ENCODE measurements around the gene PRKCE. TPM values are rescaled to one million over a fixed set of nuclear protein-coding genes. Genes with fewer than 3 reads are reported as not detected.

The PRKCE gene
- total and polyA plus RNA-seq, 2 experiments from 2014 or later, result 13.2 to 19.2 TPM

DNA sequence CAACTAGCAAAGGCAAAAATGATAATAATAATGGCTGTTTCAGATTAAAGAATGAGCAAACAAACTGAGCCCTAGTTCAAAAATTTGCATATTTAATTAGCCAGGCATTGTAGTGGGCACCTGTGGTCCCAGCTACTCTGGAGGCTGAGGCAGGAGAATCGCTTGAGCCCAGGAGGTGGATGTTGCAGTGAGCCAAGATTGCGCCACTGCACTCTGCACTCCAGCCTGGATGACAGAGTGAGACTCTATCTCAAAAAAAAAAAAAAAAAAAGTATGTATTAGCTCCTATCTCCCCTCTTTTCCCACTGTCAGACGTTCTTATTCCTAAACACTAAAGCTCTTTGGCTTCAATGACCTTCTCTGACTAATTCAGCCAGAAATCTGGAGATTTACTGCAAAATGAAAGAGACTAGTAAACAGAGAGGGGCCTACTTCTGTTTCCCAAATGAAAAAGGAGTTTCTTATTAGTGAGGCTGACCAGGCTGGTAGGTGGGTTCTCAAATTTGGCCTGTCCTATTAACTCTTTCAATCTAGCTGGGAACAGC is 36.5 kb upstream of the PRKCE start:
- peaks cover 9% of the 10 kb centered on the region for H3K4me1 ChIP-seq (ENCODE audit: low read depth)
- no peaks in the 10 kb centered on the region for H3K9me3 ChIP-seq (ENCODE audit: low read depth)
- H3K27ac ChIP-seq, result no peak overlapping the region
- no peaks in the 10 kb centered on the region for H3K27me3 ChIP-seq
- H3K4me3 ChIP-seq, result no peak overlapping the region
- DNase-seq (ENCODE audit: low read depth in 1 of 2, low spot score in 1 of 2), result peak in 1 of 2 donors; percentile 12
- TF ChIP-seq, protein P1, sequence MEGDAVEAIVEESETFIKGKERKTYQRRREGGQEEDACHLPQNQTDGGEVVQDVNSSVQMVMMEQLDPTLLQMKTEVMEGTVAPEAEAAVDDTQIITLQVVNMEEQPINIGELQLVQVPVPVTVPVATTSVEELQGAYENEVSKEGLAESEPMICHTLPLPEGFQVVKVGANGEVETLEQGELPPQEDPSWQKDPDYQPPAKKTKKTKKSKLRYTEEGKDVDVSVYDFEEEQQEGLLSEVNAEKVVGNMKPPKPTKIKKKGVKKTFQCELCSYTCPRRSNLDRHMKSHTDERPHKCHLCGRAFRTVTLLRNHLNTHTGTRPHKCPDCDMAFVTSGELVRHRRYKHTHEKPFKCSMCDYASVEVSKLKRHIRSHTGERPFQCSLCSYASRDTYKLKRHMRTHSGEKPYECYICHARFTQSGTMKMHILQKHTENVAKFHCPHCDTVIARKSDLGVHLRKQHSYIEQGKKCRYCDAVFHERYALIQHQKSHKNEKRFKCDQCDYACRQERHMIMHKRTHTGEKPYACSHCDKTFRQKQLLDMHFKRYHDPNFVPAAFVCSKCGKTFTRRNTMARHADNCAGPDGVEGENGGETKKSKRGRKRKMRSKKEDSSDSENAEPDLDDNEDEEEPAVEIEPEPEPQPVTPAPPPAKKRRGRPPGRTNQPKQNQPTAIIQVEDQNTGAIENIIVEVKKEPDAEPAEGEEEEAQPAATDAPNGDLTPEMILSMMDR (IDR thresholded peaks at IDR 0.05; ENCODE audit: low read depth, low read length), result no peak
- H3K36me3 ChIP-seq, result no peaks in the 10 kb centered on the region

DNA sequence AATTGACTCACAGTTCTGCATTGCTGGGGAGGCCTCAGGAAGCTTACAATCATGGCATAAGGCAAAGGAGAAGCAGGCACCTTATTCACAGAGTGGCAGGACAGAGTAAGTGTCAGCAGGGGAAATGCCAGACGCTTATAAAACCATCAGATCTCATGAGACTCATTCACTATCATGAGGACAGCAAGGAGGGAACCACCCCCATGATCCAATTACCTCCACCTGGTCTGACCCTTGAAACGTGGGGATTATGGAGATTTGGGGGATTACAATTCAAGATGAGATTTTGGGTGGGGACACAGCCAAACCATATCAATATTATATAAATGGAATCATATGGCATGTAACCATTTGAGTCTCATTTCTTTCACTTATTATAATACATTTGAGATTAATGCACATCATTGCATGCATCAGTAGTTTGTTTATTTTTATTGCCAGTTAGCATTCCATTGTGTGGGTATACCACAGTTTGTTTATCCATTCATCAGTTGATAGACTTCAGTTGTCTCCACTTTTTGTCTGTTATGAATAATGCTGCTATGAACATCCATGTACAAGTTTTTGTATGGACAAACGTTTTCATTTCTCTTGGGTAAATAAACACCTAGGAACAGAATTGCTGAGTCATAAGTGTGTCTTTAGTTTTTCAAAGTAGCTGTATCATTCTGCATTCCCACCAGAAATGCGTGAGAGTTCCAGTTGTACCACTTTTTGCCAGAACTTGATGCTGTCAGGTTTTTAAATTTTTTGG is 34.6 kb upstream of the PRKCE start:
- H3K36me3 ChIP-seq, result no peaks in the 10 kb centered on the region
- TF ChIP-seq, protein P1 (IDR thresholded peaks at IDR 0.05; ENCODE audit: low read depth, low read length), result no peak
- no peak overlapping the region for H3K4me3 ChIP-seq
- no peak overlapping the region for H3K27ac ChIP-seq
- H3K4me1 ChIP-seq (ENCODE audit: low read depth), result peaks cover 2% of the 10 kb centered on the region
- peak in 1 of 2 donors; percentile 31 for DNase-seq (ENCODE audit: low read depth in 1 of 2, low spot score in 1 of 2)
- no peaks in the 10 kb centered on the region for H3K9me3 ChIP-seq (ENCODE audit: low read depth)
- H3K27me3 ChIP-seq, result no peaks in the 10 kb centered on the region

DNA sequence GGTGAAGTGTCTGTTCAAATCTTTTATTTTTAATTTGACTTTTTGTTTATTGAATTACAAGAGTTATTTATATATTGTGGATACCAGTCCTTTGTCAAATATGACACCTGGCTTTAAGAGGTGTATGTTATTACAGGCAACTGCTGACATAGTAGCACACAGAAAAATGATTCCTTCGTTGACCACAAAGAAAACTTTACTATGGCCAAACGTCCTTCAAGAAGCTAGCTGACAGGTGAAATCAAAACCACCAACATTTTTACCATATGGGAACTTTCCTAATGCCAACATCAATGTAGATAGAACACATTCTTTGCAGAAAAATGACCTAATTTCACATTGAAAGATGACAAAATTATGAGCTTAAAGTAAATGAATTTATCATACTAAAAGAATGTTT is 34.0 kb upstream of the PRKCE start:
- TF ChIP-seq, protein P1 (IDR thresholded peaks at IDR 0.05; ENCODE audit: low read depth, low read length), result no peak
- Histone ChIP-seq H3K27ac (no peak overlapping the region), H3K4me1 (ENCODE audit: low read depth) (no peaks in the 10 kb centered on the region), H3K36me3 (no peaks in the 10 kb centered on the region), H3K4me3 (no peak overlapping the region), H3K9me3 (ENCODE audit: low read depth) (no peaks in the 10 kb centered on the region), H3K27me3 (no peaks in the 10 kb centered on the region)
- no peak for DNase-seq (ENCODE audit: low read depth in 1 of 2, low spot score in 1 of 2)

DNA sequence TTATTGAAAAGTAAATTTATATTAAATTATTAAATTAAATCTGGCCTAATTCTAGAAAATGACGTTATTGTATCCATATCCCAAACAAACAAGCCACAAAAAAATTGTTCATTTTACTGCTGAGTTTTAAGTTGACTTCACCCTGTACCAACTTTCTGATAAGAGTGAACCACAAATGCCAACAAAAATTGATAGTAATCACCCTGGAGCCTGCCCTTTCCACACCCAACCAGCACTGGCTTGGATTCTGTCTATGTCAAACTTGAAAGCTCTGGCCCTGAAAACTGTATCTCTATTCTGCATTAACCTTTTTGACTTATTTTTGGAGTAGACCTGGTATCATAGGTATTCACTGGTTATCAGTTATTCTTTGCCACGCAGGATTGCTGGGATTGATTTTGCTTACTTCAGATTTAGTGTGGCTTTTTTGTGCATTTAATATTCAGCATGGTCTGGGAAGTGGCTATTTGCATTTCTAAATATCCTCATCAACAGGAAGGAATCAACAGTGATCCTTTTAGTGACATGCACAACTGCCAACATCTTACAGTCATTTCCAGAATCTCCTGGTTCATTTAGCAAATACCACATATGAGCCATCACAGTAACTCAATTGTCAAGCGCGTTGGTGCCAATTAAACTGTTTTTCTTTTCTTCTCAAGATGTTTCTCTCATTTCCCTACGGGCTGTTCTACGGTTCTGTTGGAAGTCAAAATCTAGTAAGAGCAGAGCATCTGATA is 29.0 kb upstream of the PRKCE start:
- DNase-seq (ENCODE audit: low read depth in 1 of 2, low spot score in 1 of 2), result no peak
- H3K4me3 ChIP-seq, result no peak overlapping the region
- no peaks in the 10 kb centered on the region for H3K4me1 ChIP-seq (ENCODE audit: low read depth)
- H3K9me3 ChIP-seq (ENCODE audit: low read depth), result no peaks in the 10 kb centered on the region
- H3K36me3 ChIP-seq, result no peaks in the 10 kb centered on the region
- TF ChIP-seq, protein P1 (IDR thresholded peaks at IDR 0.05; ENCODE audit: low read depth, low read length), result no peak
- H3K27ac ChIP-seq, result no peak overlapping the region
- H3K27me3 ChIP-seq, result no peaks in the 10 kb centered on the region

DNA sequence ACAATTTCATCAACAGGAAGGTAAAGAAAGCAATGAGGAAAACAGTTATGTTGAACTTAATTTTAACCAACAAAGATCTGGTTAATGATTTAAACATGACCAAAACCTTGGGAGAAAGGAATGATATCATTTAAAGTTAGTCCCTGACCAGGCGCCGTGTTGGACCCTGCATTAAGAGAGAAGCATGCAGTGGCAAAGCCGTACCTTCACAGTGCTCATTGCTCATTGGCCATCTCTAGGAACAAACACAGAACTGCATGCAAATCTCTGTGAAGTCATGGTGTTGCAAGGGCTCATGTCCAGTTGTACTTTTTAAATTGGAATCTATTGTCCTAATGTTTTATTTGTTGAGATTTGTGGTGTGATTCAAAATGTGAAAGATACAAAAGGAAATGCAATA is 28.4 kb upstream of the PRKCE start:
- Histone ChIP-seq H3K4me3 (no peak overlapping the region), H3K36me3 (no peaks in the 10 kb centered on the region), H3K4me1 (ENCODE audit: low read depth) (no peaks in the 10 kb centered on the region), H3K9me3 (ENCODE audit: low read depth) (no peaks in the 10 kb centered on the region), H3K27me3 (no peaks in the 10 kb centered on the region), H3K27ac (no peak overlapping the region)
- TF ChIP-seq, protein P1 (IDR thresholded peaks at IDR 0.05; ENCODE audit: low read depth, low read length), result no peak
- no peak for DNase-seq (ENCODE audit: low read depth in 1 of 2, low spot score in 1 of 2)
